ENCODE results near the gene ALK.
"Not testable (repeated sequence)": the region's sequence is repeated elsewhere in the genome, so short reads cannot be mapped to it uniquely, and the experiment has no call there.

The ALK gene

GRCh38 chr2:29753671-29754444, 167.5 kb downstream of the ALK start:
- DNase-seq (ENCODE audit: low read depth) = no peak

DNA sequence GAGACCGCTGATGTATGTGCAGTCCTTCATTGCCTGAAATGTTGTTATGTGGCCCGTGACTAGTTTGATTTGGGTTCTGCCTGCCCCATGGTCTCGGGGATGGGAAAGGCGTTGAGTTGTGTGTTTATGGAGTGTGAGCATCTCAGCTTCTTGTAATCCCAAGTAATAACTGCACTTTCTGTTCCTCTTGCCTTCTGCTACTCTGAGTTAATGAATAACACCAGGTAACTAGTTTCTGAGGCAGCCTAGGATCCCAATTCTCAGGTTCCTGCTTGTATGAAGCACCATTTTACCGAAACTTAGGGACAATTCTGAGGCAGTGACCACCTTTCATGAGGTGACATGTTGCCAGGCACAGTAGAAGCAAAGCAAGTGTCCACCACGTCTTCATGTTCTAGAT, 170.0 kb downstream of the ALK start:
- DNase-seq (ENCODE audit: low read depth) = no peak

DNA sequence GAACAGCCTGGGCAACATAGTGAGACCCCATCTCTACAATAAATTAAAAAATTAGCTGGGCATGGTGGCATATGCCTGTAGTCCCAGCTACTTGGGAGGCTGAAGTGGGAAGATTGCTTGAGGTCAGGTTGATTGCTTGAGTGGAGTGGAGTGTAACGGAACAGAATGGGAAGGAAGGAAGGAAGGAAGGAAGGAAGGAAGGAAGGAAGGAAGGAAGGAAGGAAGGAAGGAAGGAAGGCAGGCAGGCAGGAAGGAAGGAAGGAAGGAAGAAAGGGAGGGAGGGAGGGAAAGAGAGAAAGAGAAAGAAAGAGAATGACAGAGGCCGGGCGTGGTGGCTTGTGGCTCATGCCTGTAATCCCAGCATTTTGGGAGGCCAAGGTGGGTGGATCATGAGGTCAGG, 170.9 kb downstream of the ALK start:
- not testable (repeated sequence) for DNase-seq (ENCODE audit: low read depth)

DNA sequence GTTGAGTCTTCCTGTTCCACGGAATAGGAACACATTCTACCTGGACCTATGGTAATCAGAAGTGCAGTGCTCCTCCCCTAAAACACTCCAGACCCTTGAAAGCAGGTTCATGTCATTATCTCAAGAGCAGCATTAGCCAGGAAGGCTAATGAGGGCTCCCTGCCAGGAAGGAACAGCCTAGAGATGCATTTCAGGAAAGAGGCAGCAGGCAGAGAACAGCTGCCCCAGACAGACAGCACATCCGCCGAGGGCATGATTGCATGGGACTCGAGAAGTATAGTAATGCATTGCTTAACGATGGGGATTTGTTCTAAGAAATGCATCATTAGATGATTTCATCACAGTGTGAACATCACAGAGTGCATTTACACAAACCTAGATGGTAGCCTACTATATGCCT, 171.5 kb downstream of the ALK start:
- DNase-seq (ENCODE audit: low read depth) = no peak

GRCh38 chr2:29749041-29749440, 172.3 kb downstream of the ALK start:
- no peak for DNase-seq (ENCODE audit: low read depth)

GRCh38 chr2:29747786-29748470, 173.5 kb downstream of the ALK start:
- no peak for DNase-seq (ENCODE audit: low read depth)

GRCh38 chr2:29744976-29745375, 176.4 kb downstream of the ALK start:
- no peak for DNase-seq (ENCODE audit: low read depth)

GRCh38 chr2:29743516-29743915, 177.9 kb downstream of the ALK start:
- no peak for DNase-seq (ENCODE audit: low read depth)

DNA sequence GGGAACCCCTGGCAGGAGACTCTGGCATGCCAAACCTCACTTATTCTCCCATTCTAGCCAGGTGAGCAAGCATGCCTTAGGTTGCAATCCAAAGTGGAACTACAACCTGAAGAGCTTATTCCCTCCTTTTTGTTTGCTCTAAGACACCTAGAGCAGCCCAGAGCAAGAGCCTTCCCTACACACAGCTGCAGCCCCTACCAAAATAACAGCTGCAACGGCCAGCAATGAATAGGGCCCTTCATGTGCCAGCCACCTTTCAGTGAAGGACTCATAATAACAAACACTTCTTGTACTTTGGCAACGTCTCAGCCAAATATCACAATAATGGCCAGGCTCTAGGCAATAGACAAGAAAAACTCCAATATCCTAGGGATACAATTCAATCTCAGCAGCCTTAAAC, 178.7 kb downstream of the ALK start:
- DNase-seq (ENCODE audit: low read depth) = no peak

DNA sequence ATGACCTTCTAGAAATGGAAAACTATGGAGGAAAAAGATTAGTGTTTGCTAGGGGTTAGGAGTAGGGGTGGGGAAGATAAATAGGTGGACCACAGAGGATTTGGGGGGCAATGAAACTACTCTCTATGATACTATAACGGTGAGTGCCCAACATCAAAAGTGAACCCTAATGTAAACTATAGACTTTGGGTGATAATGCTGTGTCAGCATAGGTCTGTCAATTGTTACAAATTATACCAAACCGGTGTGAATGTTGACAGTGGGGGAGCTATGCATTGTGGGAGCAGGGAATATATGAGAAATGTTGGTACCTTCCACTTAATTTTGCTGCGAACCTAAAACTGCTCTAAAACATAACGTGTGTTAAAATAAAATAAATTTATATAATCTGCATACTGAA, 180.3 kb downstream of the ALK start:
- no peak for DNase-seq (ENCODE audit: low read depth)

DNA sequence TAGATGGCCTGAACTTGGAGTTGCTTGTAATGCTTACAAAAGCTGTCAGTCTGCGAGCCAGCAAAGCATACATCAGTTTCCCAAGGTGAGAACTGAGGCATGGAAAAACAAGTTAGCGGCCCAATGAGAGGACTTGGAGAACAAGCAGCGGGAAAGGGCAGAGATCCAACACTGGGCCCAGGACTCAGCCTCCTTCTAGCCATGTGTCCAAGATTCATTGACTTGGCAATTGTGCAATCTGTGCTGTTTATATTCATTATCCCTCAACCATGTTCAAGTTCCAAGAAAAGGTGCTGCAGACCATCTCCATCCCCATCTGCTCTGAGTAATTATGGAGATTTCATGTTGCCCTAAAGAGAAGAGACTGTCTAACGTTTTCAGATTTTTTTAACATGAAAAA, 187.4 kb downstream of the ALK start:
- DNase-seq (ENCODE audit: low read depth) = no peak

DNA sequence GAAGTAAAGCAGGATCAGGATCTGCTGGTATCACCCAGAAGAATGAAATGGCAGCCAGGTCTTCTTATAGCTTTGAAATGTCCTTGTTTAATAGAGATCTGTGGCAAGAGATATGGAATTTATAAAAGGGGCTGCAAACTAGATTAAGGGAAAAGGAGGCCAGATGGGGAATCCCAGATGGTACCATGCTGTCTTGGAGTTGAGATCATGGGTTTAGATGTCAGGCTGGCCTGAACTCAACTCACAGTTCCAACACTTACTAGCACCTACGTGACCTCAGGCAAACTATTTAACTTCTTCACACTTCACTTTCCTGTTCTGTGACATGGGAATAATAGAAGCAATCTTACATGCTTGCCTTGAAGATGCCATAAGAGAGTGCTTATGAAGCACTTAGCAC, 188.2 kb downstream of the ALK start:
- no peak for DNase-seq (ENCODE audit: low read depth)

GRCh38 chr2:29731948-29732347, 189.4 kb downstream of the ALK start:
- DNase-seq (ENCODE audit: low read depth) = no peak

GRCh38 chr2:29729932-29730331, 191.5 kb downstream of the ALK start:
- DNase-seq (ENCODE audit: low read depth) = no peak

DNA sequence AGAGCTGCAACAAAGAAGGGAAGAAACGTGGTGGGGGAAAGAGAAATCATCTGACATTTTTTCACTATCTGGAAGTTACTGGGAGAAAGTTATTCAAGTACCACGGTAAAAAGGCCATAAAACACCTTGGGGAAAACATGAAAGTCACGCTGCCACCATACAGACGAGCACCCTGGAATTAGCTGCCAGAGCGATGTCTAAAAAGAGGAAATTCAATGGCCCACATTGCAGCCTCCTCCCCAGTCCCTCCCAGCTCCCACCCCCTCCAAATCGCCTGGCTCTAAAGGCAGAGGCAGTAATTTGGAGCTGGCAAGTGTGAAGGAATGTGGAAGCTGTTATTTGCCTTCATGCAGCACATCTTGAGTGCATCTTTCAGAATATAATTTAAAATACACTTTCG, 192.0 kb downstream of the ALK start:
- no peak for DNase-seq (ENCODE audit: low read depth)

- DNase-seq (ENCODE audit: low read depth) = no peak
These were observed 194.4 kb downstream of the ALK start for GRCh38 chr2:29726976-29727375.

DNA sequence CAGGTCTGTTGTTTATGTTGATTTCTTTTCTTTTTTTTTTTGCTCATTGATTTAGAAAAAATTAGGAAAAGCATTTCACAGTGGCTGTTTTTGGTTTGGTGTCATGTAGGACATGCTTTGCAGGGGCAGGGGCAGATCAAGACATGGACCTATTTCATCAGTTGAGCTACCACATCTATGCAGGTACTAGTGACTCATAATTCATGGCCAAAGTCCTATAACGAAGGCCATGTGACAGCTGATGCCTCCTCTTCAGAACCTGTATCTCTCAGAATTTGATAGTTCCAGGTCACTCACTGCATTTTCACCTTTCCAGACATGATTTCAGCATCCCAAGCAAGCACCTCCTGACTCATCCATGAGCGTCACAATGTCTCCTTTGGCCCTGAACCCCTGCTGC, 195.8 kb downstream of the ALK start:
- DNase-seq (ENCODE audit: low read depth) = no peak

DNA sequence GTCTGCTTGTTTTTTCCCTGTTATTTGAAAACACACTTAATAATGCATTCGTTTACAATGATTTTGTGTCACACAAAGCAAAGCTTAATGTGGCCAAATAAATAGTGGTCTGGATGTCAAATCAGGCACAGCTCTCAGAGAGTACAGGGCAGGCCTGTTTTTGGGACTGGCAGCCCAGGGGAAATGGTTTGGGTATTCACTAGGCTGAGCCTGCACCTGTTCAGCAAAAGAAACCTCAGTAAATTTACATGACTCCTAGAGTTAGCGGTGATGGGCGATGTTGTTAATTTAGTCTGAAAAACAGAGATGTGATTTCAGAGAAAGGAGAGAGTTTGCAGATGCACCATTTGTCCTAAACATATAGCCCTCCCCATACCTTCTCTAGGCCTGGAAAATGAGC, 197.1 kb downstream of the ALK start:
- no peak for DNase-seq (ENCODE audit: low read depth)

DNA sequence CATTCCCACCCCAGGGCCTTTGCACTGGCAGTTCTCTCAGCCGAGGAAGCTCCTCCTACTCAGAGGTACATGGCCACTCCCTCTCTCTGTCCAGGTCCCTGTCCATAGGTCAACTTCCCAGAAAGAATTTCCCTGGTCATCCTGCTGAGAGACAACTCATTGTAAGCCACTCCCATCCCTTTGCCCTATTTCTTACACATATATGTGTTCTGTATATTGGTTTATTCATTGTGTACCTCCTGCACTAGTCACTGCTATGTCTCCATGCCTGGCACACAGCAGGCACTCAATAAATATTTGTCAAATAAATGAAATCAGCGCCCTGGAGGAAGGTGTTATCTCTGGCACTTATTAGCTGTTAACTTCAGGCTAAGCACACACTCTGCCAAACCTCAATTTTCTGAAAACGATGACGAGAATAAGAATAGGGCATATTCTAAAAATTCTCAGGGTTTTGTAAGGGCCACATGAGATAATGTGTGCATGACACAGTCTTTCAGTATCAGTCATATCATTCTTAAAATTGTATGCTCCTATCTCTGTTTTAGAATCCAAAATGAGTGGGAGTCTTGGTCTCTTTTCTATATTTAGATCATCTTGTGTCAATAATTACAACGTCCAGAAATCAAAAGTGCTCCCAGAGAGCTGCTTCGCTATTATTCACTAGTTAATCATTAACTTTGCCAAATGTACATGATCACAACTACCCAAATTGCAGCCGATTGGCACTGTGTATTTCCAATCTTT, 198.0 kb downstream of the ALK start:
- DNase-seq (ENCODE audit: low read depth) = no peak

DNA sequence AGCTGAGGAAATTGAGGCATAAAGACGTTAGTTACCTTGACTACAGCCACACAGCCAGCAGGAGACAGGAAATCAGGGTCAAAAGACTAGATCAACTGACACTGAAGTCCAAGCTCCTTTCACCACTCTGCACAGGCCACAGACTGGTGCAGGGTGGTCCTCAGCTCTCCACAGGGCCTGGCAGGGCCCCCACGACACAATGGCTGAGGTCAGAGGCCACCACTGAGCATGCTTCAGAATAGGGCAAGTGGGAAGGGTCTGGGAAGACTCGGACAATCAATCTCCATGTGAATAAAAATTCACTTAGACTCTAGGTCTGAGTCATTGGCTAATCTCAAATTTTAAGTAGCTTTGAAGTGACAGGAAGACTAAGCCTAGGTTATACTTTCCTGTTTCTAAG, 201.7 kb downstream of the ALK start:
- no peak for DNase-seq (ENCODE audit: low read depth)

DNA sequence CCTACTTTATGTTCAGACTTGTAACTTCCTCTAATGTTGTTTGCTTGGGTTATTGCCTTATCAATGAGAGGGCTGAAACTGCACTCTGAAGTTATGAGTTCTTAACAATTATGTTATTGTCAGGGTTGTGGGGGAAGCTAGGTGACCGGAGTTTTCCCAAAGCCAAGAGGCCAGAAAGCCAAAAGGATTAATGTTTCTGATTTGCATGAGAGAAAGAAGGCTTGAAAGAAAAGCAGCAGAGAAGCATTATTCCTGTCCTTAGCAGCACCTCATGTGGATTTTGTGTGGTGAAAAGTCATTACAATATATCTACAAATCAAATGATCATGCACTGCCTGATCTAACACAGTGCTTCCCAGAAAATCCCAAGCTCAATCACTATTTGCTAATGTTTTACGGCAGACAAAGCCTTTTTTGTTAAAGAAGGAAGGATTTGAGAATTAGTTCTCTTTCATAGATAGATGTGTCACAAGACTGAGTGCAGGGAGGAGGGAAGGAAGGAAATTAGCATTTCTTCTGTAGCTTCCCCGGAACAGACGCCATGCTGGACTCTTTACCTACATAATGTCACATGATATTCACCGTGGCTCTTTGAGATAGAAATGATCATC, 203.2 kb downstream of the ALK start:
- DNase-seq (ENCODE audit: low read depth) = no peak

GRCh38 chr2:29715655-29716054, 205.7 kb downstream of the ALK start:
- DNase-seq (ENCODE audit: low read depth) = no peak

DNA sequence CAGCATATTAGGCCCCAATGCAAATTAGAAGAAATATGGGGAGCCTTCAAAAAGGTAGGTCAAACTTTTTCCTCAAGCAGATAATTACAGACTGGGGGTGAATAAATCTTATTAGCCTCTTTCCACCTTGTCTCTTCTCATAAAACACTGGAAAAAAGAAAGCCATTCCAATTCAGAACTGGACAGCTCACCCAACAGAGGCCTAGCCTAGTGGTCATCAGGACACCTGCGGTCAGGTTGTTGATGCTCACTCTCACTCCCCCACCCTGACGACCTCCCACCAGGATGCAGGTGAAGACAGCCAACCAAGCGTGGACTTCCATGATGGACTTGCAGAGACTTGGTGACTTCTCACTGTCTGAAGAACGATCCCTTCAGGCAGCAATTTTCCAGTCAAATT, 207.1 kb downstream of the ALK start:
- no peak for DNase-seq (ENCODE audit: low read depth)
